ENCODE data around the gene RPS15.

Gene RPS15

GRCh38 chr19:1411255-1412191 is 26.7 kb upstream of the RPS15 start:
- no peak overlapping the region for H3K4me3 ChIP-seq (ENCODE audit: low read depth, low read length)
- TF ChIP-seq, protein P1, sequence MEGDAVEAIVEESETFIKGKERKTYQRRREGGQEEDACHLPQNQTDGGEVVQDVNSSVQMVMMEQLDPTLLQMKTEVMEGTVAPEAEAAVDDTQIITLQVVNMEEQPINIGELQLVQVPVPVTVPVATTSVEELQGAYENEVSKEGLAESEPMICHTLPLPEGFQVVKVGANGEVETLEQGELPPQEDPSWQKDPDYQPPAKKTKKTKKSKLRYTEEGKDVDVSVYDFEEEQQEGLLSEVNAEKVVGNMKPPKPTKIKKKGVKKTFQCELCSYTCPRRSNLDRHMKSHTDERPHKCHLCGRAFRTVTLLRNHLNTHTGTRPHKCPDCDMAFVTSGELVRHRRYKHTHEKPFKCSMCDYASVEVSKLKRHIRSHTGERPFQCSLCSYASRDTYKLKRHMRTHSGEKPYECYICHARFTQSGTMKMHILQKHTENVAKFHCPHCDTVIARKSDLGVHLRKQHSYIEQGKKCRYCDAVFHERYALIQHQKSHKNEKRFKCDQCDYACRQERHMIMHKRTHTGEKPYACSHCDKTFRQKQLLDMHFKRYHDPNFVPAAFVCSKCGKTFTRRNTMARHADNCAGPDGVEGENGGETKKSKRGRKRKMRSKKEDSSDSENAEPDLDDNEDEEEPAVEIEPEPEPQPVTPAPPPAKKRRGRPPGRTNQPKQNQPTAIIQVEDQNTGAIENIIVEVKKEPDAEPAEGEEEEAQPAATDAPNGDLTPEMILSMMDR (IDR thresholded peaks at IDR 0.05; ENCODE audit: low read depth, low read length), result no peak

- TF ChIP-seq, protein P1 (IDR thresholded peaks at IDR 0.05; ENCODE audit: low read depth, low read length), result no peak
- no peak overlapping the region for H3K4me3 ChIP-seq (ENCODE audit: low read depth, low read length)
Observed at GRCh38 chr19:1412323-1412923, 25.8 kb upstream of the RPS15 start.

DNA sequence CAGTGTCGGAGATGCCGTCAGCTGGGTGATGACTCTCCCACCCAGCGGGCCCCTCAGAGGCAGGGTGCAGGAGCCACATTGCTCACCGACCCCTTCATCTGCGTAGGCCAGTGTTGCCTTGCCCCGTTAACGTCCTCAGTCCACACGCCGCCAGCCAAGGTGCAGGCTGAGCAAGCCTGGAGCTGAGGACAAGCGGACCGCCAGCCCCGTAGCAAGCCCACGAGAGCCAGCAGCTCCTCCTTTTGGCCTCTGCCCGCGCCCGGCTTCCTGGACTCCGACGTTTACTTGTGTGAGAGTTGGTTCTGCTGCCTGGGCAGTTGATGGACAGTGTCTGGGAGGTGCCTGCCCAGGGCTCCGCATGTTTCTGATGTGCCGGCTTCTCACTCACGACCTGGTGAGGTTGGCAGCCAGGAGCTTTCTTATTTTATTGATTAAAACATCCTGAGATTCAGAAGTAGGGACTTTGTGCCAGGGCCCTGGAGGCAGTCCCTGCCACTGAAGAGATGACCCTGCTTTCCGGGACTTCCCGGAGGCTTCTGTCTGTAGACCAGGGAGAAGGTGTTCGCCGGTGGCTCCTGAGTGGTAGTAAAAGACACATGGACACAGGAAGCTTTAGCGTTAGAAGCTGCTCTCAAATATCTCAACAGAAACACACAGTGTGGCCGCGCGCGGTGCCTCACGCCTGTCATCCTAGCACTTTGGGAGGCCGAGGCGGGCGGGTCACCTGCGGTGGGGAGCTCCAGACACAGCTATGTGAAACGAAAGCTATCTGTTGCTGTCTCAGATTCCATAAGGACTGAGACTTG is 25.0 kb upstream of the RPS15 start:
- TF ChIP-seq, protein P1 (IDR thresholded peaks at IDR 0.05; ENCODE audit: low read depth, low read length), result no peak
- H3K4me3 ChIP-seq (ENCODE audit: low read depth, low read length), result no peak overlapping the region

DNA sequence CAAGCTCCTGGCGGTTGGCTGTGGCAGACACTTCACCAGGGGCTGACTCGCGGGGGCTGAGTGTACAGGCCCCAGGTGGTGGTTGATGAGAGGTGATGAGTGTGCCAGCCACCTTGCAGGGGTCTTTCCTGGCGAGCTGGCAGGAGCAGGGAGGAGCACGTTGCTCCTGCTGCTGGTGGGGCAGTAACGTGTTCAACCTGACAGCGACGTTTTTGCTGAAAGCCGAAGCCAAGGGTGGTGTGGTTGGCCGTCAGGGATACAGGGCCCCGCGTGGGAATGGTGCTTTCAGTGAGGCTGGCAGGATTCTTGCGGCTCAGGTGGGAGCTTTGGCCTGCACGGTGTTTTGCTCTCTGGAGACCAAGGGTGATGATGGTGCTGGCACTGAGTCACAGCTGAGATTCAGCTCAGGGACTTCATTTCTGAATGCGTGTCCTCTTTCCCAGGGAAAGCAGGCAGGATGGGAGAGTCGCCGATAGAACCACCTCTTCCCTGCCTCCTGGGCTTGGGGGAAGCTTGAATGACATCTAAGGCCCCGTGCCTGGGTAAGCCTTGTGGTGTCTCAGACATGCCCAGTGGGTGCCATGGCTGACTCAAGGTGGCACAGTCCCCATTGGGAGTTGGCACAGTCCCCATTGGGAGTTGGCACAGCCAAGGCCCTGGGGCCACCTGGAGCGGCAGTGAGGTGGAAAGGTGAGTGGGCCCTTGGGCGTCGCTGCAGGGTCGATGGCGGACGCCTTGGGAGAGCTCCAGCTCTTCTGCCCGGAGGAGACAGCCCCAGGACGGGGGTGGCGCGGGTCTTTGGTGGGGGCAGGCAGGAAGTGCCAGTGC is 22.0 kb upstream of the RPS15 start:
- TF ChIP-seq, protein P1 (IDR thresholded peaks at IDR 0.05; ENCODE audit: low read depth, low read length), result no peak
- H3K4me3 ChIP-seq (ENCODE audit: low read depth, low read length), result no peak overlapping the region

GRCh38 chr19:1417145-1417544 is 21.1 kb upstream of the RPS15 start:
- H3K4me3 ChIP-seq (ENCODE audit: low read depth, low read length), result no peak overlapping the region
- TF ChIP-seq, protein P1 (IDR thresholded peaks at IDR 0.05; ENCODE audit: low read depth, low read length), result no peak

GRCh38 chr19:1417681-1418495 is 20.3 kb upstream of the RPS15 start:
- no peak overlapping the region for H3K4me3 ChIP-seq (ENCODE audit: low read depth, low read length)
- TF ChIP-seq, protein P1 (IDR thresholded peaks at IDR 0.05; ENCODE audit: low read depth, low read length), result no peak

All from WI38 (cell line).